GM19463 (cell line): ENCODE data around the gene SLC29A3.

Source experiments
- ATAC-seq: cut with Tn5 transposase; IDR thresholded peaks from one replicate; pipeline ENCODE4 v1.9.1; 2021; ENCODE audit warnings: mild to moderate bottlenecking, moderate library complexity; ENCODE audit not compliant: unreplicated experiment

The SLC29A3 gene

GRCh38 chr10:71319800-71320392 is 837 bp downstream of the SLC29A3 start:
- ATAC-seq, result no peak

- ATAC-seq, result no peak
Observed at GRCh38 chr10:71320592-71320991, 1.5 kb downstream of the SLC29A3 start.

GRCh38 chr10:71321386-71321785 is 2.3 kb downstream of the SLC29A3 start:
- no peak for ATAC-seq

GRCh38 chr10:71323407-71323806 is 4.3 kb downstream of the SLC29A3 start:
- ATAC-seq, result no peak

- no peak for ATAC-seq
Observed at GRCh38 chr10:71324743-71325142, 5.7 kb downstream of the SLC29A3 start.

DNA sequence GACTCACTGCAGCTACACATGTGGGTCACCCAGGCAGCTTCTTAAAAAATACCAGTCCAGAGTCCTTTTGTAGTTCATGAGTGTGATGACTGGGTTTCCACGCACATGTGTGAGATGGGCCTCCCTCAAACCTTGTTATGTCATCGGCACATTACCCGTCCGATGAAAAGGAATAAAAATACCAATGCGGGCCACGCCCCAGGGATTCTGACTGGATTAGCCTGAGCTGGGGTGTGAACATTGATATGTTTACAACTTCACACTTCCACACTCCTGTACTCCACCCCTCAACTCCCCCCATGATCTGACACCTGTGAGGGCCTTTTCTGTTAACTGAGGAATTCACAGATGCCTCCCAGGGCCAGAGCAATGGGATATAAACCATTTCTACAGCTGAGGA is 6.2 kb downstream of the SLC29A3 start:
- no peak for ATAC-seq

GRCh38 chr10:71326464-71326881 is 7.4 kb downstream of the SLC29A3 start:
- no peak for ATAC-seq

DNA sequence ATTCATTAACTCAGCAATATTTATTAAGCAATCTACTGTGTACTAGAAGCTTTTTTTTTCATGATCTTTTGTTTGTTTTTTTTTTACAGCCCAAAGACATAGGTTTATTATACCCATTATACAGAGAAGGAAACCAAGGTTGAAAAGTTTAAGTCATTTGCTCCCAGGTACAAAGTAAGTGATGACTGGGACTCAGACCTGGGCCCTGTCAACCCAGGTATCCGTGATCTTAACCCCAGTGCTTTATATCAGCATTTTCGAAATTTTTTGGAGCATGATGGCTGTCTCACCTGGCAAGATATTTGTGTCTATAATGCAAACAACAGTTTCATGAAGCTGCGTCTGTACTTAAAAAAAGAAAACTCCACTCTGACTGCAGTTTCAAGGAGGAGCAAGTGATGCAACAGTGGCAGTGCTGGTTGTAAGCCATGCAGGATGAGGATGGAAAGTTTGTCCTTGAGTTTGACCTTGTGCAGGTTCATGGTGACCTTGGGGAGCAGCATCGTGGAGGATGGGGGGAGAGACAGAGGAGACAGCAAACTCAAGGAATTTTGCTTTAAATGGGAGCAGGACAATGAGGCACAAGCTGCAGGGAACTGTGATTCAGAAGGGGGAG is 11.8 kb downstream of the SLC29A3 start:
- ATAC-seq, result no peak

DNA sequence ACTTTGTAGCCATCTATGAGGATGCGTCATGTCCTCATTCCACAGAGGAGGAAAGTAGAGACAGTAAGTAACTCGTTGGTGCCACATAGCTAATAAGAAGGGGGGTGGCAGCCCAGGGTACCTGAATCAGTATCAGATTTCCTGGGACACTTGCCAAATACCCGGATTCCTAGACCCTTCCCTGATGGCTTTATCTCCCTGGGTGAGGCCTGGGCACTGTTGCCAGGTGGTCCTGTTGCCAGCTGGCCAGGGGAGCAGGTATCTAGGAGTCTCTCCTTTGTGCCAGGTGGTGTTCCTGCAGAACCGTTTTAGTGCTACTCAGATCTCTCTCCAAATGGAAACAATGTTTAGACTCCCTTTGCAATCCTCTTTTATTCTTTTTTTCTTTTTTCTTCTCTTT is 12.7 kb downstream of the SLC29A3 start:
- ATAC-seq, result no peak

DNA sequence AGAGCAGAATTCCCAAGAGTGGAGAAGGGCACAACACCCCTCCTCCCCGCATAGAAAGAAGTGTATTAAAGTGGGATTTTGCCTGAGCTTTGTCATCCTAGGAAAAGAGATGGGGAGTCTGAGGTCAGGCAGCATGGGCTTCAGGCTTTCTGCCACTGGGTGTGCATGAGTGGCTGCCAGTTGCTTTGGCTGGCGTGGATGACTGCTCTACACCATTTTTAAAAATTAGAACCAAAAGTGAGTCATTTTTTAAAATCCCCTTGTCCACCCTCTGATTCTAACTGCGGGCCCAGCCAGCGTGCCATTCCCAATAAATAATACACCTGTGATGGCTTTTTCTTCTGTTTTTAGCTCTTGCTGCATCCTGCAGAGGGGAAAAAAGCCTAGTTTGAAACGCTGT is 13.4 kb downstream of the SLC29A3 start:
- no peak for ATAC-seq

DNA sequence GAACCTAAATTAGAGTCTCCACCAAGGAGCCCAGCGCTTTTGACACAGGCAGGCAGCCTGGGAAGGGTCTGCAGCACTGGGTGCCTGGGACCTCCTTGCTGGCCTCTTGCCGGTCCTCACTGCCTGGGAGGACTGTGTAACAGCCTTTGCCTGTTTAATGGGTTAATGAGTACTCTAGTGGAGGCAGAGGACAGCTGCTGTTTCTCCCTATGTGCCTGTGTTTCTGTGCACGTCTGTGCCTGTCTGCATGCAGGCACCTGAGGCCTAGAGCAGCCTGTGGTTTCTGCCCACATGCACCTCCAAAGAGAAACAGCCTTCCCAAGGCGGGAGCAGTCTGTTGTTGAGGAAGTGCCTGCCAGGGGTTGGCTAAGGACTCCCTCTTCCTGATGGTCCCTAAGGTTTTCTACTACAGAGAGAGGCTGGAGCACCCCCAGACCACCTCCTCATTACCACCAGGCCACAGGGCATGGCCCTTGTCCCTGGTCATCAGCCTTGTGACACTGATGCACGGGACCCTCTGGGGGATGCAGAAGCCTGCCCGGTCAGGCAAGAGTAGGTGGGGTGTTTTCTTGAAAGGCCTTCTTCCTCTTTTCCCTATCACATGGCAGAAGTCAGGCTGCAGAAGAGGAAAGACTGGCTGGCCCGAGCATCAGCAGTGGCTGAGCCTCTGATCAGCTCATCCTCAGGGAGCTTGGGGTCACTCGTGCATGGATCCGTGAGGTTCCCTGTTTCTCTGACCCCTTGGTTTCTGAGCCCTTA is 14.2 kb downstream of the SLC29A3 start:
- ATAC-seq, result peak; percentile 89

DNA sequence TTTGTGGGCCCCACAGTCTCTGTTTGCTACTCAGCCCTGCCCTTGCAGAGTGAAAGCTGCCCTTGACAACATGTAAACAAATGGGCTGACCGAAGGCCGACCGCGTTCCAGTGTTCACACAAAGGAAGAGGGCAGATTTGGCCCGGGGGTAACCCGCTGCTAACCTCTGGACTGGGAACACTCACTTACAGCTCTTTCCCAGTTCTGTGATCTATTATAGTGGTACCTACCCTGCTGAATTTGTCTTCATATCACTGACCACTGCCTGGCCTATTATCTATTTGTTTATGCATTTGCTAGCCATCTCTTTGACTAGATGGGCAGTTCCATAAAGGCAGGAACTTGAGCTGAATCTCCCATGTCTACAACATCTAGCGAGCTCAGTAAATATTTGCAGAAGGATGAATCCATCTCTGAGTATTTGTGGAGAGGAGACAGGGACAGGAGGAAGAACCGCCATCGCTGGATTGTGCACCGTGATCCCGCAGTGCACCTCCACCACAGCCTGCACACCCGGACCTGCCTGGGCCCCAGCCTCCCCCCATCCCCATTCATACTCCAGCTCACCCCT is 15.2 kb downstream of the SLC29A3 start:
- ATAC-seq, result no peak

GRCh38 chr10:71335173-71335708 is 16.2 kb downstream of the SLC29A3 start:
- no peak for ATAC-seq

DNA sequence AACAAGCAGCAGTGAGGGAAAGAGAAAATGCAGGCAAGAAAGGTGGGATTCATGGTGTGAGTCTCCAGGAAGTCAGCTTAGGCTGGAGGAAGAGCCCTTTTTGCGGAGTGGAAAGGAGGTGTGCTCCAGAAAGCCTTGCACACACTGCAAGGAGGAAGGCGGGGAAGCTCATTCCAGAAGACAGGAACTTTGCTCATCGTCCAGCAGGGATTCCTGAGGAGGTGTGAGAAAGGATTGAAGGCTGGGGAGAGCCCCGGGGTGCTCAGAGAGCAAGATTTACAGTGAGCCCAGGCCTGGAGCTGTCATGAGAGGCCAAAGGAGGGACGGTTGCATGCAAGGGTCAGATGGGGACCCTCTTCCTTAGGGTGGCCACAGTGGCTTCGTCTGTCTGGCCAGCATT is 17.6 kb downstream of the SLC29A3 start:
- no peak for ATAC-seq

GRCh38 chr10:71337219-71337701 is 18.2 kb downstream of the SLC29A3 start:
- ATAC-seq, result no peak

DNA sequence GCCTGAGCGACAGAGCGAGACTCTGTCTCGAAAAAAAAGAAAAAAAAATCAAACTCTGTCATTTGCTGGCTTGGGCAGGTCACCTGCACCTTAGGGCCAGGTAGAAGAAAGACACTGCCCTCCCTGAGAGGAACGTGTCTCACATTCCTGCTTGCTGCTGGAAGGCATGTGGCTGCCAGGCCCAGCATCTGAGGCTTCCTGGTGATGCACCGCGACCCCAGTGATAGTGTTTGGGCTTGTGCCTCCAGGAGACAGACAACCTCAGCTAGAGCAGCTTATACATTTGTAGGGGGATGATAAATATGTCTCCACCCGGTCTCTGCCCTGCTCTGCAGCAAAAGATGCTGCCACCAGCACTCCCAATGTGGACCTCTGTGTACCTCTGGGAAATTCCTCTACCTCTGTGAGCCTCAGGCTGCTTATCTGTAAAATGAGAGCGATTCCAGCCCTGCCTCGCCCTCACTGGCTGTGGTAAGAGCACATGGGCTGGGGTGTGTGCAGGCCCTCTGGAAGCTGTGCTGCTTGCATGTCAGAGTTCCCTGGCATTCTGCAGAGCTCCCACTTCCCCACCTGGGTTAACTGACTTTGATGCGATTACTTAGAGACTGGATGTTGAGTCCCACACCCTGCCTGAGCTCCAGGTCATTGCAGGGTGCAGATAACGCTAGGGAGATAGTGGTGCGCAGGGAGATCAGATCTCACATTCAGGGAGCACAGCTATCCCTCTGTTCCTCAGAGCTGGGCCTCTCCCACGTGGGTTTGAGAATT is 19.9 kb downstream of the SLC29A3 start:
- no peak for ATAC-seq

DNA sequence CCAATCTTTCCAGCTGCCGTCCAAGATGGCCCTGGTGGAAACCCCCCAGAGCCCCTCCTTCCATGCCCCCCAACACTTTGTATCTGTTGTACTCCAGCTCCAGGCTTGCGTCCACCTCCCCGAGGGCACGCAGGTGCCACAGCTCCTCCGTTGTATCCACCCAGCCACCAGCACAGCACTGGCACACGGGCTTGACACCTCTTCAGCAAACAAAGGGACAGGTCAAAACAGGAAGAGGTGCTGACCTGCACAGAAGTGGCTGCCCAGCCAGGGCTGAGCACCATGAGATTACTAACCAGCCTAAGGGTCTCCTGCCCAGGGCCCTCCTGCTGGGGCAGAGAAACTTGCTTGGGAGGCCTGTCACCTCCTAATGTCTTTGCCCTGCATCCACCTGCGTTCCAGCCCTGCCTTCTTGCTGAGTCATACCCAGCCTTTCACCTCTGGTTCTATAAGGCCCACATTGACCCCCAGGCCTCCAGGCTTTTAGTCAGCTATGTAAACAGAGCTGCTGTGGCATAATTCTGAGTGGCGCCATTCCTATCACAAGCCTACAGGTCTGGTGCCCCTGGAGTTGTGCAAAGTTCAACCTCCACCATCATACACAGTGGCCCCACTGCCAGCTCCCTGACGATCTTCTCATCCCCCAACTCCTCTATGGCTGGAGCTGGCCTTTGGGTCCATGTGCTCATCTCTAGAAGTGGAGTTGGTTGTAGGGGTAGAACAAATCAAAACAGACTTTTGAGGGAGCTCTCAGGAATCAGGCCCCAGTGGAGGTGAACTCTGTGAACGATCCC is 20.9 kb downstream of the SLC29A3 start:
- ATAC-seq, result peak; percentile 56

- no peak for ATAC-seq
Observed at GRCh38 chr10:71342573-71343391, 23.7 kb downstream of the SLC29A3 start.

GRCh38 chr10:71343392-71343773 is 24.3 kb downstream of the SLC29A3 start:
- ATAC-seq, result no peak
